Measurements from ENCODE around the gene ZBTB25.
"Not testable (repeated sequence)": the region's sequence is repeated elsewhere in the genome, so short reads cannot be mapped to it uniquely, and the experiment has no call there.

Gene ZBTB25, protein sequence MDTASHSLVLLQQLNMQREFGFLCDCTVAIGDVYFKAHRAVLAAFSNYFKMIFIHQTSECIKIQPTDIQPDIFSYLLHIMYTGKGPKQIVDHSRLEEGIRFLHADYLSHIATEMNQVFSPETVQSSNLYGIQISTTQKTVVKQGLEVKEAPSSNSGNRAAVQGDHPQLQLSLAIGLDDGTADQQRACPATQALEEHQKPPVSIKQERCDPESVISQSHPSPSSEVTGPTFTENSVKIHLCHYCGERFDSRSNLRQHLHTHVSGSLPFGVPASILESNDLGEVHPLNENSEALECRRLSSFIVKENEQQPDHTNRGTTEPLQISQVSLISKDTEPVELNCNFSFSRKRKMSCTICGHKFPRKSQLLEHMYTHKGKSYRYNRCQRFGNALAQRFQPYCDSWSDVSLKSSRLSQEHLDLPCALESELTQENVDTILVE

DNA sequence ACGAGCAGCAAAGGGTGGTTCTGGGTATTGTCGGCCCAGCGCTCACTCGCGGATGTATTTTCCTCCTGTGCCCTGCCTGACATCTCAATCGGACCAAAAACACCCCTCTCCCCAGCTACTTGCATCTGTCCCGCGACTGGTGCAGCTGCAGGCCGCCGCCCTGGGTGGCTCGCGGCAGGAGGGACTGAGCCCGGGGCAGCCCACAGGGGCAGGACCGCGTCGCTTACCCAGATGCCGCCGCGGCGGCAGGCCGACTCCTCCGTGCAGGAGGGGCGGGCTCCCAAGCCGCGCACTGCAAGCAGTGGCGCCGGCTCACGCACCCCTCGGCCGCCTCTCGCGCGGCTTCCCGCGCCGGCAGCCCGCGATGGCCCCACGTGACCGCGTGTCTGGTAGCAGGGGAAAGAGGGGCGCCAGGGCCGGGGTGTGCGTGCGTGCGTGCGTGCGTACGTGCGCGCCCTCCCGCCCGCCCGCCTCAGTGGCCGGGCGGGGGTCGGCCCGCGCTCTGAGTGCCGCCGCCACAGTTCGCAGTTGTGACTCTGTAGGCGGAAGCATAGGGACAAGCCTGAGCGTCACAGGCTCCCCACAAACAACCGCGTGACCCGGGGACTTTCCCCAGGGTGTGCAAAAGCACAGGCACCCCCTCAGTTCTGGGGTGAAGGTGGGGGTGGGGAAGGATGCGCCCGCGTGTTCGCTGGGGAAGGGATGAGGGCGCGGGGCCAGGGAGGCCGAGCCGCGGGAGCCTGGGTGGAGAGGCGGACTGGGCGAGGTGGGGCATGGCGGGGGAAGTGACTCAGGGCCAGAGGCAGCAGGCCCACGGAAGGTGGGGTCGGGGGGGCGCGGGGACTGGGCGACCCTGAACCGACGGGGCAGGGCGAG lies at the start of gene ZBTB25:
TSS of gene ZBTB25 (minus strand) at position 405 of the 876 bp plus-strand sequence. CDS start 13,305 bp downstream, outside the sequence.
- peak; percentile 78 to 85 for DNase-seq (ENCODE audit: low read depth in 2 of 2)

DNA sequence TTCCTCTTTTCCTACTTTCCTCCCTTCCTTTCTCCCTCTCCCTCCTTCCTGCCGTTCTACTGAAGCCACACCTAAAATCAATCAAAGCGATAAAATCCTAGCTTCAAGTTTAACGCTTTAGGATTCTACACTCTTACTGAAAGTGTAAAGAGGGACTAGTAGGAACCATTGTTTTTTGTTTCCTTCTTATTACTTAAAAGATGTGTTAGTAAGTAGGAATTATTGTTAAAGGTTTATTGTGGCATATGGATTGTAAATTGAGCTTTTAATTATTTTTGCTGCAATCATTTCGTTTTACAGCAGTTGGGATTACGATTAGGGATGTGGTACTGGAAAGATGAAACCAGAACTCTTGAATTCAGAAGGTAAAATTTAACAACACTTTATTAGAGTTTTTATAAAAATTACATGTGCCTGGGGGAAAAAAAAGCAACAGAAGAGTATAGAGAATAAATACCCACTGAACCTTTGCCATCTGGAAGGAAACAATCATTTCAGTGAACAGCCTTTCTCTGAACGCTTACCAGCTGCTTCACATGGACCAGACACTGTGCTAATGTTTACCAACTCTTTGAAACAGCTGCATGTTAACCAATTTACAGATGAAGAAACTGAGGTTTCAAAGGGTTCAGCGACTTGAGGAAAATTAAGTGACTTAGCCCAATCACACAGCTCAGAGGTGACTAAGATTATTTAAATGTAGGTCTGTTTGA lies 47.1 kb upstream of the ZBTB25 start:
- DNase-seq (ENCODE audit: low read depth in 2 of 2): no peak

DNA sequence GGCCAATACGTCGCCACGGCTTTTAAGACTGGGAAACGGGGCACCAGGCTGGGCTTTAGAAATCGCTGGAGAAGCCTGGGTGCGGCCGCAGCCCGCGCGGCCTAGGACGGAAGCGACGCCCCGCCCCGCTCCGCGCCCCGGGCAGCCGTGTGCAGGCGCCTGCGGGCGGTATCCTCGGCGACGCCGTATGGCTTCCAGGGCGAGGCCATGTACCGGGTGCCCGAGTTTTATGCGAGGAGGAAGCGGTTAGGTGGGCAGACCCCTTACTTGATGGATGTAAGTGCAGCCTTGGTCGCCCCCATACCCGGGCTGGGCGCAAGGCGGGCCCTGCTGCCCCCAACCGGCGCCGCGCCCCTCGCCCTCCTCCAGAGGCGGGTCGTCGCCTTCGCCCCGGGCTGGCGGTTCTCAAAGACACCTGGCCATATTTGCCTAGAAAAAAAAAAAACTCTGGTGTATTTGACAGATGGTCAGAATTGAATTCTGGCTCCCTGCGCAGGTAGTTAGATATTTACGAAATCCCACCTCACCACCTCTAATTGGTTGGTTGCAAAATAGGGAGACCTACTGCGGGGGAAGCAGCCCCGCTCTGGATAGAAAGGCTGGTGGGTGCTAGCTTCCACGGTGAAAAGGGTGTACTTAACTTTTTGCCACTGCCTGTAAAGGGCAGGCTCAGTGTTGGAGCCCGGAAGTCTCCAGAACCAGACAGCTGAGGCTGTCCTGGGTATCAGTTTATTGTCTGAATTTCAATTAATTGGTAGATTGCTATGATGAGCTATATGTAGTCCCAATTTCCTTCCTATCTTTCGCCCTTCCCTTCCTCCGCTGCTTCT lies 46.4 kb upstream of the ZBTB25 start, which contains the start of gene PPP1R36:
TSS of gene PPP1R36 (plus strand) at position 171 of the 830 bp plus-strand sequence. CDS start at position 208, 37 bp downstream.
- no peak for DNase-seq (ENCODE audit: low read depth in 2 of 2)

DNA sequence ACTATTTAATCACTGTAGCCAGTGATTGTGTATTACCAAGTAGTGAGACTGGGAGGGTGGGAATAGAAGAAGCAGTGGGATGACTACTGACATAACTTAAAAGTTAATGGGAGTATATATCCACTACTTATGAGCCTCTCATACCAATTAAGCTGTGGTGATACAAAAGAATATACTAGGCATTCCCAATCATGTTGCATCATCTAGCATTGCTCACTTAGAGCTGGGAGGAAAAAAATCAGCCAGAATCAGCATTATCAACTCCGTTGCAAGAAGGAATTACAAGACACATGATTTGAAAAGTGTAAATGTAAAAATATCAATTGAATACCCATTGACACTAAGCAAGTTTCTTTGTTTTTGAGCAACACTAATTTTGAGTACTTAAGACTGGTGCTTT lies 45.4 kb upstream of the ZBTB25 start:
- no peak for DNase-seq (ENCODE audit: low read depth in 2 of 2)

DNA sequence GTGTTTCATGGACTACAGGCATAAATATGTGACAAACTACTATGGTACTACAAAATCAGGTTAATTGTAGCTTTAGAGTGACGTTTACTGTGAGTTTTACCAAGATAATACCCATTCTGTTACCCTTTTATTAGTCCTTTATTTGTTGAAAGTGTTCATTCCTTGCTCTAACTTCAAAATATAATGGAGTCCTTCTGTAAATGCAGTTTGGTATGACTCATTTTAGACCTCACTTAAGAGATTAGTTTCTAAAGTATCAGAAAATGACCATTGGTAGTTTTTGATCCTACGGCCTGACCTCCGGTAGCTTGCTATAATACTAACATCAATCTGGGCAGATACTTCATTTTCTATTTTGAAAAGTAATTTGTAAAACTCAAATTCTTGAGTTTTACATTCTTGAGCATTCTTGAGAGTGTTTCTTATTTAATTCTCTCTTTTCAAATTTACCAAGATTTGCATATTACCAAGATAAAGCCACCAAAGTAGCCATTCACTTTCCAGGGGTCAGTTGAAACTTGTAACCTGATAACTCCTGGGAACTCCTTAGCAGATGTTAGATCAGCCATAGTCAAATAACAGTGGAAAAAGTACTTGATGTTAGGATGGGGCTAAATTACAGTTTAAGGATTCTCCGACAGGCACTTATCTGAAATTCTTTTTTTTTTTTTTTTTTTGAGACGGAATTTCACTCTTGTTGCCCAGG lies 41.1 kb upstream of the ZBTB25 start:
- no peak for DNase-seq (ENCODE audit: low read depth in 2 of 2)

DNA sequence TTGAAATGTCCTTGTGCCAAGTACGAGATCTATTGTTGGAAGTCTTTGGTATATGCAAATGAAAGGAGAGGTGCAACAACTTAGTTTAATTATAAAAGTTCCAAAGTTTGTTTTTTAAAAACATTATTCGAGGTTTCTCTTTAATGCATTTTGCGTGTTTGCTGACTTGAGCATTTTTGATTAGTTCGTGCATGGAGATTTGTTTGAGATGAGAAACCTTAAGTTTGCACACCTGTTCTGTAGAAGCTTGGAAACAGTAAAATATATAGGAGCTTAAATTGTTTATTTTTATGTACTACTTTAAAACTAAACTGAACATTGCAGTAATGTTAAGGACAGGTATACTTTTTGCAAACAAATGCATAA lies 39.2 kb upstream of the ZBTB25 start:
- DNase-seq (ENCODE audit: low read depth in 2 of 2): no peak

DNA sequence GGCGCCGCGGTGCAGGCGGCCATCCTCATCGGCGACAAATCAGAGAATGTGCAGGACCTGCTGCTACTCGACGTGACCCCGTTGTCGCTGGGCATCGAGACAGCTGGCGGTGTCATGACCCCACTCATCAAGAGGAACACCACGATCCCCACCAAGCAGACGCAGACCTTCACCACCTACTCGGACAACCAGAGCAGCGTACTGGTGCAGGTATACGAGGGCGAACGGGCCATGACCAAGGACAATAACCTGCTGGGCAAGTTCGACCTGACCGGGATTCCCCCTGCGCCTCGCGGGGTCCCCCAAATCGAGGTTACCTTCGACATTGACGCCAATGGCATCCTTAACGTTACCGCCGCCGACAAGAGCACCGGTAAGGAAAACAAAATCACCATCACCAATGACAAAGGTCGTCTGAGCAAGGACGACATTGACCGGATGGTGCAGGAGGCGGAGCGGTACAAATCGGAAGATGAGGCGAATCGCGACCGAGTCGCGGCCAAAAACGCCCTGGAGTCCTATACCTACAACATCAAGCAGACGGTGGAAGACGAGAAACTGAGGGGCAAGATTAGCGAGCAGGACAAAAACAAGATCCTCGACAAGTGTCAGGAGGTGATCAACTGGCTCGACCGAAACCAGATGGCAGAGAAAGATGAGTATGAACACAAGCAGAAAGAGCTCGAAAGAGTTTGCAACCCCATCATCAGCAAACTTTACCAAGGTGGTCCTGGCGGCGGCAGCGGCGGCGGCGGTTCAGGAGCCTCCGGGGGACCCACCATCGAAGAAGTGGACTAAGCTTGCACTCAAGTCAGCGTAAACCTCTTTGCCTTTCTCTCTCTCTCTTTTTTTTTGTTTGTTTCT lies 38.6 kb upstream of the ZBTB25 start:
- DNase-seq (ENCODE audit: low read depth in 2 of 2): no peak

DNA sequence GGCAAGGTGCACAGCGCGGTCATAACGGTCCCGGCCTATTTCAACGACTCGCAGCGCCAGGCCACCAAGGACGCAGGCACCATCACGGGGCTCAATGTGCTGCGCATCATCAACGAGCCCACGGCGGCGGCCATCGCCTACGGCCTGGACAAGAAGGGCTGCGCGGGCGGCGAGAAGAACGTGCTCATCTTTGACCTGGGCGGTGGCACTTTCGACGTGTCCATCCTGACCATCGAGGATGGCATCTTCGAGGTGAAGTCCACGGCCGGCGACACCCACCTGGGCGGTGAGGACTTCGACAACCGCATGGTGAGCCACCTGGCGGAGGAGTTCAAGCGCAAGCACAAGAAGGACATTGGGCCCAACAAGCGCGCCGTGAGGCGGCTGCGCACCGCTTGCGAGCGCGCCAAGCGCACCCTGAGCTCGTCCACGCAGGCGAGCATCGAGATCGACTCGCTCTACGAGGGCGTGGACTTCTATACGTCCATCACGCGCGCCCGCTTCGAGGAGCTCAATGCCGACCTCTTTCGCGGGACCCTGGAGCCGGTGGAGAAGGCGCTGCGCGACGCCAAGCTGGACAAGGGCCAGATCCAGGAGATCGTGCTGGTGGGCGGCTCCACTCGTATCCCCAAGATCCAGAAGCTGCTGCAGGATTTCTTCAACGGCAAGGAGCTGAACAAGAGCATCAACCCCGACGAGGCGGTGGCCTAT lies 37.8 kb upstream of the ZBTB25 start:
- DNase-seq (ENCODE audit: low read depth in 2 of 2): no peak

DNA sequence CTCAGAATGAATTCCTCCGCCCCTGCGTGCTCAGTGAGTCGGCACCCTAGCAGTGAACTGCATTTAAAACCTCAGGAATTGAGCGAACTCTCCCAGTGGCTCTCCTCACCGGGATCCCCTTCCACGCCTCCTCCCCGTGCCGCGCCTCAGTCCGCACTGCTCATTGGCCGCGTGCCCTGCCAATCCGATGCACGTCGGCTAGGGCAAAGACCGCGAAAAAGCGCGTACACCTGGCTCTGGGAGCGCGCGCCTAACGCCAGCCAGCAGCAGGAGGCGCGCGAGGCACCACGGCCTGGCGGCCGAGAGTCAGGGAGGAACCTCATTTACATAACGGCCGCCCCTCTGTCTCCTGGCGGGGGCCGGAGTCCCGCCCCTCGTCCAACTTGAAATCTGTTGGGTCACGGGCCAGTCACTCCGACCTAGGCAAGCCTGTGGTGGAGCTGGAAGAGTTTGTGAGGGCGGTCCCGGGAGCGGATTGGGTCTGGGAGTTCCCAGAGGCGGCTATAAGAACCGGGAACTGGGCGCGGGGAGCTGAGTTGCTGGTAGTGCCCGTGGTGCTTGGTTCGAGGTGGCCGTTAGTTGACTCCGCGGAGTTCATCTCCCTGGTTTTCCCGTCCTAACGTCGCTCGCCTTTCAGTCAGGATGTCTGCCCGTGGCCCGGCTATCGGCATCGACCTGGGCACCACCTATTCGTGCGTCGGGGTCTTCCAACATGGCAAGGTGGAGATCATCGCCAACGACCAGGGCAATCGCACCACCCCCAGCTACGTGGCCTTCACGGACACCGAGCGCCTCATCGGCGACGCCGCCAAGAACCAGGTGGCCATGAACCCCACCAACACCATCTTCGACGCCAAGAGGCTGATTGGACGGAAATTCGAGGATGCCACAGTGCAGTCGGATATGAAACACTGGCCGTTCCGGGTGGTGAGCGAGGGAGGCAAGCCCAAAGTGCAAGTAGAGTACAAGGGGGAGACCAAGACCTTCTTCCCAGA lies 36.9 kb upstream of the ZBTB25 start, which contains the start of gene HSPA2:
TSS of gene HSPA2 (plus strand) at position 534 of the 995 bp plus-strand sequence. CDS start at position 643, 109 bp downstream.
- peak; percentile 78 to 89 for DNase-seq (ENCODE audit: low read depth in 2 of 2)

DNA sequence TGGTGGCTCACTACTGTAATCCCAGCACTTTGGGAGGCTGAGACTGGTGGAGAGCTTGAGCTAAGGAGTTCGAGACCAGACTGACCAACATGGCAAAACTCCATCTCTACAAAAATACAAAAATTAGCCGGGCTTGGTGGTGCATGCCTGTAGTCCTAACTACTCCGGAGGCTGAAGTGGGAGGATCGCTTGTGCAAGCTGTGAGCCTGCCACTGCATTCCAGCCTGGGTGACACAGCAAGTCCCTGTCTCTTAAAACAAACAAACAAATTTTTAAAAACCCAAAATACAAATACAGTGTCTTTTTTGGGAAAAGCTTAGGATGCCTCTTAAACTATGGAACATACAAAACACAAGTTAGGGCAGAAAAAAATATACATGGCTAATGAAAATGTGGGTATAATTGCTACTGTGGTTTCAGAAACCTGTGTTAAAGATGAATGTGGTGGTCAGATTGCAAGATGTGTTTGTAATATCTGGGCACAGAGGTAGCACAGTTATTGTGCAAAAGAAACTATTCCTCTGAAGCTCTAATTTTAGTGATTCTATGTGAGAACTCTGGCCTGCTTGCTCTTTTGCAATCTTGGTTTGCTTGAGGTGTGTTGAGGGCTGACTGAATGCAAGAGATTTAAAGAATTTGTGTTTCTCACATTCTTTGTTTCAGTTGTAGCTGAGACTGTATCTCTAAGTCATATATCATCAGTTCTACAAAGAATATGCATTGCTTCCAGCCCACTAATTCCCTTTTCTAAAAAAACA lies 33.0 kb upstream of the ZBTB25 start:
- no peak for DNase-seq (ENCODE audit: low read depth in 2 of 2)

DNA sequence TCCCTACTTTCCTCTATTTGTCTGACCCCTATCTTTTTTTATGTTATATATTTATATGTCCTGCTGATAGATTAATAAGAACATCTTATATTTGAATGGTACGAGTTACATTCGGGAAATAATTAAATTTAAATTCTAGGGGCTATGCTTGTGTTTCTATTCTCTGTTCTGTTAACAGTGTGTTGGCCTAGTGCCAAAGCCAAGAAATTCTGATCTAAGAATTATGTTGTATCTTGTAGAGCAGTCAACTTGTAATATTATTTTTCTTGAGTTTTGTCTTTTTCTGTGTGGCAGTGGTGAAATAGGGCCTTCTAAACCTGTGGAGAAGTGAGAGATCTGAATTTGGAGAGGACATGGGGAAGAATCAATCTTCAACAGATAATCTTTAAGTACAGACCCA lies 27.9 kb upstream of the ZBTB25 start:
- no peak for DNase-seq (ENCODE audit: low read depth in 2 of 2)

DNA sequence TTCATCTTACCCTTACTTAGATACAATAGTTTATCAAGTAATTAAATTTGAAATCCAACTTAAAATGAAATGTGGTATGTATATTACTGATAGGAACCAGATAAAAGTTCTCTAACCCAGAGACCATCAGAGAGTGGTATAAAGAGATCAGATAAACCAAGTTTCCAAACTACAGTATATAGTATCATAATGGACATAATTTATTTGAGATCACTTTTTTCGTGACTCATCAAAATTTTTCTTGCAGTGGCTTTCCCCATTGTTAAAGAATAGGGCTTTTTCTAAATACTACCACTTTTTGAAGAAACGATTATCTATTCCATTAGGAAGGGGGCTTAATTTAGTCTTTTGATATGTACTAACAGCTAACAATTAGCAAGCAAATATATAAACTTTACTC lies 21.7 kb upstream of the ZBTB25 start:
- no peak for DNase-seq (ENCODE audit: low read depth in 2 of 2)

DNA sequence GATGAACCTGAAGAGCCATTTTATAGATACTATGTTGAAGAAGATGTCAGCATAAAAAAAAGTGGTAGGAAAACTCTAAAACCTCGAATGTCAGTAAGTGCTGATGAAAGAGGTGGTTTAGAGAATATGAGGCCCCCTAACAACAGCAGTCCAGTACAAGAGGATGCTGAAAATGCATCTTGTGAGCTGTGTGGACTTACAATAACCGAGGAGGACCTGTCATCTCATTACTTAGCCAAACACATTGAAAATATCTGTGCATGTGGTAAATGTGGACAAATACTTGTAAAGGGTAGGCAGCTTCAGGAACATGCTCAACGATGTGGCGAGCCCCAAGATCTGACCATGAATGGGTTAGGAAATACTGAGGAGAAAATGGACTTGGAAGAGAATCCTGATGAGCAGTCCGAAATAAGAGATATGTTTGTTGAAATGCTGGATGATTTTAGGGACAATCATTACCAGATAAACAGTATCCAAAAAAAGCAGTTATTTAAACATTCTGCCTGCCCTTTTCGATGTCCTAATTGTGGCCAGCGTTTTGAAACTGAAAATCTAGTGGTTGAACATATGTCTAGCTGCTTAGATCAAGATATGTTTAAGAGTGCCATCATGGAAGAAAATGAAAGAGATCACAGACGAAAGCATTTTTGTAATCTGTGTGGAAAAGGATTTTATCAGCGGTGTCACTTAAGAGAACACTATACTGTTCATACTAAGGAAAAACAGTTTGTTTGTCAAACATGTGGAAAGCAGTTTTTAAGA lies 19.1 kb upstream of the ZBTB25 start:
- DNase-seq (ENCODE audit: low read depth in 2 of 2): no peak

DNA sequence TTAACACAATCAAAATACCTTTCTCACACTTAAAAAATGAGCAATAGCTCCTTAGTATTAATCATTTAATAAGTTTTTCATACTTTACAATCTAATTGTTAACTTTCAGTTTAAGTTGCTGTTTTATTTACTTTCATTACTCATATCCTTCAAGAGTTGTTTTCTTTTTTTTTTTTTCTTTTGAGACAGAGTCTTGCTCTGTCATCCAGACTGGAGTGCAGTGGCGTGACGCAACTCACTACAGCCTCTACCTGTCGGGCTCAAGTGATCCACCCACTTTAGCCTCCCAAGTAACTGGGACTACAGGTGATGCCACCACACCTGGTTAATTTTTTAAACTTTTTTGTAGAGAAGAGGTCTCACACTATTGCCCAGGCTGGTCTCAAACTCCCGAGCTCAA lies 17.1 kb upstream of the ZBTB25 start:
- DNase-seq (ENCODE audit: low read depth in 2 of 2): no peak

DNA sequence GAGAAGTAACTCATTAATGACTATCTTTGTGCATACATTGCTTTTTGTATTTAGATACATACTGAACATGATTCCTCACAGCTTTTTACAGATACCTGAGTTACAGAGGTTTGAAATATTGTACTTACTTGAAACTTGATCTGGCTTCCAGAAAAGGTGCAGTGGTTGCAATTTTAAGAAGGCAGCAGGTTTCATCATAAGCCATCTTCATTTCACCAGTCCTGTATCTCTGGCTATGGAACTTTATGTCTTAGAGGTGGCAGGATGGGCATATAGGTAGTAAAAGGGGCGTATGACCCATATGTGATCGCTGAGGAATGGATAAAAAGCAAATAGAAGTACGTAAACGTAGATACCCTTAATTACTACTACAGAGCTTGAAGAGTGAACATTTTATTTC lies 14.6 kb upstream of the ZBTB25 start:
- no peak for DNase-seq (ENCODE audit: low read depth in 2 of 2)

DNA sequence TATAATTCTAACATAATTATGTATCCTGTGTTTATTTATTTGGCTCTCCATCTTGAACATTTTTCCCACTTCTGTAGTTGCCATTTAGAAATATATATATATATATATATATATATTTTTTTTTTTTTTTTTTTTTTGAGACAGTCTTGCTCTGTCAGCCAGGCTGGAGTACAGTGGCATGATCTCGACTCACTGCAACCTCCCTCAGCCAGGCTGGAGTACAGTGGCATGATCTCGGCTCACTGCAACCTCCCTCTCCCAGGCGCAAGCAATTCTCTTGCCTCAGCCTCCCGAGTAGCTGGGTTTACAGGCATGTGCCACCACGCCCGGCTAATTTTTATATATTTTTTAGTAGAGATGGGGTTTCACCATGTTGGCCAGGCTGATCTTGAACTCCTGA lies 14.0 kb upstream of the ZBTB25 start:
- DNase-seq (ENCODE audit: low read depth in 2 of 2): not testable (repeated sequence)

Data from stimulated activated CD4-positive, alpha-beta T cell treated with anti-CD3 and anti-CD28 coated beads, Interleukin-1b, Interleukin-23, amount 100 ng/mL, for 1 hour (primary cell).